Measurements from ENCODE around the gene TMEM143.

Gene TMEM143

DNA sequence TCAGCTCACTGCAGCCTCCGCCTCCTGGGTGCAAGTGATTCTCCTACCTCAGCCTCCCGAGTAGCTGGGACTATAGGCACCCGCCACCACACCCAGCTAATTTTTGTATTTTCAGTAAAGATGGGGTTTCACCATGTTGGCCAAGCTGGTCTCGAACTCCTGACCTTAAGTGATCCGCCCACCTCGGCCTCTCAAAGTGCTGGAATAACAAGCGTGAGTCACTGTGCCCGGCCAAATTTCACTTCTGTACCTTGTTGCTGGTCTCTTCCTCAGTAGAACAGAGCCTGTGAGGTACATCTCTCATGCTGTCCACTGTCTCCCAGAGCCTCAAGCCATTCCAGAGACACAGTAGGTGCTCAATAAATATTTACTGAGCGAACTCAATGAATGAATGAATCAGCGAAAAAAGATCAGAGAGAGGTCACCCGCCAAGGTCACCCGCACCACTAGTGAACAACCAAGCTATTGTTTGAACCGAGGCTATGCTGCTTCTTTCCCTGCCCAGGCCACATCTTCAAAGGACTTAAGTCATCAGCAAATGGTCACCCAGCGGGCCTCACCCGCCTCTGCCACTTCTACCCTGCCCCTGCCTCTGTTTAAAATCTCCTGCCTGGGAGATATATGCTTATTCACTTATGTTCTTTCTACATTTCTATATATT lies 9.3 kb downstream of the TMEM143 start:
- no peak for DNase-seq

DNA sequence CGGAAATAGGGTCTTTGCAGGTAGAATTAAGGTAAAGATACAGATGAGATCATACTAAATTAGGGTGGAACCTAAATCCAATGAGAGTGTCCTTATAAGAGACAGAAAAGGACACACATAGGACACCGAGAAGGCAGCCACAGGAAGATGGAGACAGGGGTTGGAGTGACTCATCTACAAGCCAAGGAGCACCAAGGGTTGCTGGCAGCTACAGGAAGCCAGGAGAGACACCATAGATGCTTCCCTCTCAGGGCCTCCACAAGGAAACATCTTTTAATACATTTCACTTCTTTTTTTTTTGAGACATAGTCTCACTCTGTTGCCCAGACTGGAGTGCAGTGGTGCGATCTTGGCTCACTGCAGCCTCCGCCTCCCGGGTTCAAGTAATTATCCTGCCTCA lies 10.1 kb downstream of the TMEM143 start:
- no peak for DNase-seq

DNA sequence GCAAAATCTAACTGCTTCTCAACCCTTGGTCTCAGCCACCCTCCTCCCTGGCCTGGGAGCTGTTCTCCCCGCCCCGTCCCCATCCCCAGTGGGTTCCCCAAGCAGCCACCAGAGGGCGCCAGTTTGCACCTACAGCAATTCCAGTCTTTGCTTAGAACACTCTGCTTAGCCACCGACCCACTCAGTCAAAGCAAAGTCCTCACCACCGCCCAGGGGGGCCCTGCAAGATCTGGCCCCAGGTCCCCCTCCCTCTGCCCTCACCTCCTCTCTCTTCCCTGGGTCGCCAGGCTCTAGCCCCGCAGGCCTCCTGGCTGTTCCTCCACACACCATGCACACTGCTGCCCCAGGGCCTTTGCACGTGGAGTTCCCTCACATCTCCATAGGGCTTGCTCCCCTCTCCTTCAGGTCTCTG lies 12.4 kb downstream of the TMEM143 start:
- peak; percentile 44 to 46 for DNase-seq

DNA sequence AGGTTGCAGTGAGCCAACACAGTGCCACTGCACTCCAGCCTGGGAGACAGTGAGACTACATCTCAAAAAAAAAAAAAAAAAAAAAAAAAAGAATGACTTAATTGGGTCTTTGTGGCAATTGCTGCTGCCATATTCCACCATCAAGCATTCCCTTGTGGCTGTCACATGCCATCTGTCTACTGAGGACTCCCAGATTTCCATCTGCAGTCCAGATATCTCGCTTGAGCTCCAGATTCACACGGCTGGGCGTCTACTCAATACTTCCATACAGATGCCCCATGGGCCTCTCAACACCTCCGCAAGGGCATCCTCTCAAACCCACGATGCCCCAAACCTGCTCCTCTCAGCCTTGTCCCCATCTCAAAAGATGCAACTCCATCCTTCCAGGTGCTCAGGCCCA lies 12.9 kb downstream of the TMEM143 start:
- no peak for DNase-seq

DNA sequence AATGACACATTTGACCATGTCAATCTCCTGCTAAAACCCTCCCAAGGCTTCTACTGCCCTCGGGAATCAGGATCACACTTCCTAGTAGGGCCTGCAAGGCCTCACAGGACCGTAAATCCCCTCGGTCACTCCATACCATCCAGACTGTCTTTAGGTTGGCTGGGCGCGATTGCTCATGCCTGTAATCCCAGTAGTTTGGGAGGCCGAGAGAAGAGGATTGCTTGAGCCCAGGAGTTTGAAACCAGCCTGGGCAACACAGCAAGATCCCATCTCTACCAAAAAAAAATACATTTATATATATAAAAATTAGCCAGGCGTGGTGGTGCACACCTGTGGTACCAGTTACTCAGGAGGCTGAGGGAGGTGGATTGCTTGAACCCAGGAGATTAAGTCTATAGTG lies 15.0 kb downstream of the TMEM143 start:
- no peak for DNase-seq

DNA sequence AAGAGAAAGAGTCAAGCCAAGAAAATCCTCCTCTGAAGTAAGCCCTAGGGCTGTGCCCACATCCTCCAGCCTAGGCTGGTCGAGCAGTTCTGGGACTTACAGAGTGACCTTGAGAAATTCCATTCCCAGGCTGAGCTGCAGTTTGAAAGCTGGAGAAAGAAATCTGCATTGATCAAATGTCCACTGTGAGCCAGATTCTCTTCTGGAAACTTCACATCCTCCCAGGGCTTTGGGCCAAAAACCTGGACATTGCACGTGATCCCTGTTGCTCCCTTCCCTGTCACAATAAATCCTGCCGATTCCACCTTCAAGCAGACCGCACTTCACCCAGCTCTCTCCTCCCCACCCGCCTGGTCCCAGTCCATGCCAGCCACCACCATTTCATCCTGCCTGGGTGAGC lies 15.7 kb downstream of the TMEM143 start:
- DNase-seq = no peak

DNA sequence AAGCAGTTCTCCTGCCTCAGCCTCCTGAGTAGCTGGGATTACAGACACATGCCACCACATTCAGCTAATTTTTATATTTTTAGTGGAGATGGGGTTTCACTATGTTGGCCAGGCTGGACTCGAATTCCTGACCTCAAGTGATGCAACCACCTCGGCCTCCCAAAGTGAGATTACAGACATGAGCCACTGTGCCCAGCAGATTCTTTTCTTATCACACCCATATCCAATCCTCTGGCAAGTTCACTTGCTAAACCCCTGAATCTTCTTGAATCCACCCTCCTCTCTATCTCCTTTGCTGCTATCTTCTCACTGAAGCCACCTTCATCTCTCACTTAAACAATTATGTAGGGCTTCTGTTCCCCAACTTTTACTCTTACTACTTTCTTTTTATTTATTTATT lies 17.5 kb downstream of the TMEM143 start:
- no peak for DNase-seq

DNA sequence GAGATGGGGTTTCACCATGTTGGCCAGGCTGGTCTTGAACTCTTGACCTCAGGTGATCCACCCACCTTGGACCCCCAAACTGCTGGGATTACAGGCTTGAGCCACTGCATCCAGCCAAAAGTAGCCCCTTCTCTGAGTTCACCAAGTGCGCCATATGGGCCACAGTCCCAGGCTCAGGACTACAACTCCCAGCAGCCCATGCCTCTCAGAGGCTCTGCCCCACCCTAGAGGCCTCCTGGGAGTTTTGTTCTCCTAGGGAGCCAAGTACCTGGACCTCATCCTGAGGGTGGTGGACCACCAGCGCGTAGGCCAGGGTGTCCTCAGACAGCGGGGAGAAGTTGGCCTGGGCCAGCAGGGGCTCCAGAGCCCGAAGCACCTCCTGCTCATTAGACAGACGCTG lies 18.8 kb downstream of the TMEM143 start:
- DNase-seq = no peak

DNA sequence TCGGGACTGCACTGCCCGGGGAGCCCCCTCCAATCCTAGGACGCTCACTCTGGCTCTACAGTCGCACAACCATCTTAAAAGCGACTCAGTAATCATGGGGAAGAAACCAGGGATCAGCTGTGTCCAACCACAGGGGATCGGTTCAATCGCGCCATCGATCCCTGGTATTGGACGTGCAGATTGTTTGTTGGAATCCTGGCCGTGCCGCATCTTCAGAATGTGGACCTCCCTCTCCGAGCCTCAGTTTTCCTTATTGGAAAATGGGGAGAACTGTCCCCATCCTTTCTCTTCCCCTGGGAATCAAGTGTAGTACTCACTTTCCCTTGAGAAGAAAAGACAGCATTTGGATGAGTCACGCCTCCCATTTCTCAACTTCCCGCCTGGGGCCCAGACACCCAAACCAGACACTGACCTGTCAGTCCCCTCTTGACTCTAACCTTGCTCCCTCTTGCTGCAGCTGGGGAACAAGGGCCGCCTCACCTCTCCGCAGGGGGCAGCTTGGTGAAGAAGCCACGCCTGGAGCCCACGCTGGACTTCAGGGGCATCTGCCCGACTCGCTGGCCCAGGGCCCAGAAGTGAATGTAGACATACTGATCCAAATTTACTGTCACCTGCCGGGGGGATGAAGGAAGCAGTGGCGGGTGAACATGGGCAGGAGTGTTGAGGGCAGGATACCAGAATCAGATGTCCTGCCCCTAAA lies 20.7 kb downstream of the TMEM143 start:
- DNase-seq = no peak

DNA sequence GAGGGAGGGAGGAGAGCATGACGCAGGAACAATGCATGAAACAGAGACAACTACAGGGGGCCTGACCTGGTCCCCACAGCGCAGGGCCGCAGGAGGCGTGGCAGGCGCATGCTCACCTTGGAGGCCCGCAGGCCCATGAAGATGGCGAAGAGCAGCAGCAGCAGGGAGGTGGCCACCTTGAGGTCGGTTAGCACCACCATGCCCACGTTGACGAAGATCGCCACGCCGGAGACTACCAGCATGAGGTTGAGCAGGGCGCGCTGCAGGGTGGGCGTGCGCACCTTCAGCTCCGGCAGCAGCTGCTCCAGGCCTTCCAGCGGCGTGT lies 21.4 kb downstream of the TMEM143 start:
- no peak for DNase-seq

DNA sequence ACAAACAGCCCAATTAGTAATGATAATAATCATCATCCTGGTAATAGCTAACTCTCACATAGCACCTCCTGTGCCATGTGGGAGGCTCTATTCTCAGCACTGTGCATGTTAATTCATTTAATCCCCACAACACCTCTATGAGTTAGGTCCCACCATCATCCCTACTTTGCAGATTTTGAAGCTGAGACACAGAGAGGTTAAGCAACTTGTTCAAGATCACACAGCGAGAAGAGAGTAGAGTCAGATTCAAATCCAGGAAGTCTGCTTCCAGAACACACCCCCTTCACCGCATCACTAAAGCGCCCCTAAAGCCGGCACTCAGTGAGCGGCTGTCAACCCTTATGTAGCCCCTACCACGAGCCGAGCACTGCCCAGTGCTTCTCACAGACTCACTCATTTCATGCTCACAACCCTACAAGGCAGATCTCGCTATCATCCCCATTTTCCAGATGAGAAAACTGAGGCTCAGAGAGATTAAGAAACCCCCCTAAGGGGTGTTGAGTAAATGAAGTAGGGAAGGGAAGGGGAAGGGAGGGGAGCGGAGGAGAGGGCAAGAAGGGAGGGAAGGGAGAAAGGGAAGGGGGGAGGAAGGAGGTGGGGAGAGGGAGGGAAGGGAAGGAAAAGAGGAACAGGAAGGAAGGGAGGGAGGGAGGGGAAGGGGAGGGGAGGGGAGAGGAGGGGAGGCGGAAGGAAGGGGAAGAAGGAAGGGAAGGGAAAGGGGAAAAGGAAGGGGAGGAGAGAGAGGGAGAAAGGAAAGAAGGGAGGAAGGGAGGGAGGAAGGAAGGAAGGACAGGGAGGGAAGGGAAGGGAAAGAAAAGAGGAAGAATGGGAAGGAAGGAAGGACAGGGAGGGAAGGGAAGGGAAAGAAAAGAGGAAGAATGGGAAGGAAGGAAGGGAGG lies 22.0 kb downstream of the TMEM143 start:
- no peak for DNase-seq

DNA sequence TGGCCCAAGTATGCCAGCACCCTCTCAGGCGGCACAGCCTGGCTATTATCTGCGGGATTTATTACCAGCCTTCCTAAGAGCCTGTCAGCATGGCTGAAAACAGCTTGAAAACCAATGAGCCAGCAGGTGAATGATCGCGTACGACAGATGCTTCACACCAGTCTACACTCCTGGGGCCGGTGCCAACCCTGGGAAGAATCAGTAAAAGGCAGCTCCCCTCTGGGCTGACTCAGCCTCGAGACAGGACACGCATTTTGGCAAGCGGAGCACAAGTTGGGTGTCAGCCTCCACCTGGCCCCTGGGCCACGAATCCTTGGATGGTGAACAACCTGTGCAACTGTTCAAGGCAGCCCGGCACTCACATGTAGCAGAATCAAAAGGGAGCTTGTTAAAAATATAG lies 22.7 kb downstream of the TMEM143 start:
- no peak for DNase-seq

DNA sequence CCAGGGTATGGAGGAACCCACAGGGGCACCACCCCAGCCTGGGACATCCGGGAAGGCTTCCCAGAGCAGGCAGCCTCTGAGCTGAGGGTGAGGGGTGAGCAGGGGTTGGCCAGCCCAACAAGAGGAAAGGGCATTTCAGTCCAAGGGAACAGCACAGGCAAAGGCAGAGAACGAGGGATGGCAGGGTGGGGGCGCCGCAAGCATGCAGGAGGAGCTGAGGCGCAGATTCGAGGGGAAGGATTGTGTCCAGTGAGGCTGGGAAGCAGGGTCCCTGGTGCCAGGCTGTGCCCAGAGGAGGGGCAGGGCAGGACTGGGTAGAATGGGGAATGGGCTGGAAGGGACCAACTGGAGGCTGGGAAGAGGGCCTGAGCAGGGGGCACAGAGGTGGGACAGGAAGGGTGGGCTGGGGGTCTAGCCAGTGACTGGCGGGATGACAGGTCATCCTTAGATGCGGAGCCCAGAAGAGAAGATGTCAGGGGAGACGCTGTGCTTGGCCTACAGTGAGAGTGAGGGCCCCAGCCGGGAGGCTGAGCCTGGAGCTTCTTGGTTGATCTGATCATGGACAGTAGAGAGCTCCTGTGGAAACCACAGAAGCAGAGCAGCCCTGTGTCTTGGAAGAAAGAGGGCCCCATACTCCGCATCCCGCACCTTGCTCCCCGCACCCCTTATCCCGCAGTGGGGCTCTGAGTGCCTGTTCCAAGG lies 24.8 kb downstream of the TMEM143 start:
- DNase-seq = no peak

DNA sequence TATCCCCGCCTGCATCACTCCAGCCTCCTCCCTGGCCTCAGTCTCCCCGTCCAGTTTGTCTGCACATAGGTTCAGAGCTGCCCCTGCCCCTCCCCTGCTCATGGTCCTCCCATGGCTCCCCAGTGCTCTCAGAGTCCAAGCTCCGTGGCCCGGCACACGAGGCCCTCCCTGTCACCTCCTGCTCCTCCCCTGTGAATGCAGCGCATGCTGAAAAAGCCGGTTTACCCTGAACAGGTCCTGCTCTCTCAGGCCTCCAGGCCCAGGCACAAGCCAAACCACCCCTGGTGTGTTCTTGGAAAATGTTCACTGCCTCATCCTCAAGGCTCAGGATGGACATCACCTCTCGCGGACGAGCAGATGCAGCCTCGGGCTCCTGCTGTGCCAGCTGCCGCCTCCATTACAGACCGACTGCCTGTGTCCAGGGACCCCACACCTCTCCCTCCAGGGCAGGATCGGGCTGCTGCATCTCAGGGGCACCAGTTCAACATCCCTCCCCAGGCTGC lies 25.4 kb downstream of the TMEM143 start:
- DNase-seq = no peak

DNA sequence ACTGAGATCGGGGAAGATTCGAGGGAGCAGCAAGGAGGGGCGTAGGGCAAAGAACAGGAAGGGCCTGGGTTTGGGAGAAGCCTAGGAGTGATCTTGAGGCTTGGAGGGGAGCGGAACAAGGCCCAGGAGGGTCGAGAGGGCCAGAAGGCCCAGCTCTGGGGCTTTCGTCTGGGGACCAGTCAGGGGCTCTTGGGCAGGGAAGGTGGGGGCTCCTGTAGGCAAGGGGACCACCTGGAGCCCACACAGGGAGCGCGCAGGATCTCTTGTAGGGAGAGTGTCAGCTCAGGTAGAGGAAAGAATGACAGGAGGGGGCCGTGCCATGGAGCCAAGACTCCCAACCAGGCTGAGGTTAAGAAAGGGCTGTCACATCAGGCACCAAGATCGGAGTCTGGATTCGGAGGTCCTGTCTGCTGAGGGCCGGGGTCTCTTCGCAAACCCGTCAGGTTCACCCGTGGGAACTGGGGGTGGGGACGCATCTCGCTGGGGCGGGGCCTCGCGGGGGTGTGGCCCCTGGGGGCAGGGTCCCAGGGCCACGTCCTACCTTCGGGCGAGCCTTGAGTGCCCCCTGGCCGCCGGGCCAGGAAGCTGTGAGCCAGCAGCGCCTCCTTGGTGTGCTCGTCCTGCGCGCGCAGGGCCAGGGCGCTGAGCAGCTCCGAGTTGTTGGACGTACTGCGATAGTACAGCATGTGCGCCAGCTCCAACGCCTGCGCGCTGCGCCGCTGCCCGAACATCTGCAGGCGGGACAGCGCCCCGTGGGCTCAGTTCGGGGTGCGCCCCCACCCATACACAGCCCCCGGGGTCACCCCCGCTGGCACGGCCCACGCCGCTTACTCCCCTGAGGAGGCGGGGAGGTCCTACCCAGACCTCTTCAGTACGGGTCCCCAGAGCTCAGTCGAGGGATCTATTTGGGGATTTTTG lies 30.0 kb downstream of the TMEM143 start:
- DNase-seq = peak; percentile 83 to 90

DNA sequence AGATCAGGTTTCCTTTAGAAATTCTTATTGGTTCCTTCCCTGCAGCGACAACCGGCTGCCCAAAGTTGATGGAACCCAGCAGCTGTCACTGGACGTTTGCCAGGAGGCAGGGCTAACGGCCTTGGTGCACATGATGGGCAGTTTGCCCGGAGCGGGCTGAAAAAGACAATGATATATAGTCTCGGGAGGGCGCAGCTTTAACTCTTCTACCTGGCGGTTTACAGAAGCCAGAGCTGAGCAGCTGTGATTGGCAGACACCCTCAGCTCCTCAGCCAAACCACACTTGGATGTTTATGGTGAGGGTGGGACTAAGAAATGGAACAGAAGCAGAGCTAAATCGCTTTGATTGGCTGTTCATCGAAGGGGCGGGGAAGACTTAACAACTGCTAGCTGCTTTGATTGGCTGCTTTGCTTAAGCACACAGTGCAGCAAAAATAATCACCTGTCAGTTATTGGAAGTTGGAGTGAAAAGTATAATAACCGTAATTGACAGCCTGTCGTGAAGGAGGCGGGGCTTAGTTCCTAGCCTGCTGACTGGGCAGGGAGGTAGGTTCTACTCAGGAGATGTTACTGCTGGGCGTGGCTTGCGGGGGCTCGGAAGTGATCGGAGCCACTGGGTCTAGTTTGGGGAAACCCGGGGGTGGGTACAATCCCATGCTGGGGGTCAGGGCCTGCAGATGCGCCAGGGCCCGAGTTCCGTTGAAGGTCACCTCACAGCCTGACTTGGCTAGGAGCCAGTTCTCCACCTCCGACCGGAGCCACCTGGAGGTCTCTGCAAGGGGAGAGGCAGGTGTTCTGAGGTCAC lies 30.9 kb downstream of the TMEM143 start:
- peak; percentile 98 to 99 for DNase-seq

DNA sequence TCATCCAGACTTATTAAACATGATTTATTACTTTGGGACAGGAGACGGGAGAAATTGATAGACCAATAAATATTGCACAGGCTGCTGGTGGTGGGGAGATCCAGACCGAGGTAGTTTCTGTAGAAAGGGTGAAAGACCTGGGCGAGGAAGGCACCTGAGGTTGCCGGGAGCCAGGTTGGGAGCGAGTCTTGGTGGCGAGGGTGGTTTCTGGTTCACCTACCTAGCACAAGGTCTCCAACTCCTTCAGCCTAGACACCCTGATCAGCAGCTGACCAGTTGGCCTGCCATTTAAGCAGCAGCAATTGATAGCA lies 31.4 kb downstream of the TMEM143 start:
- DNase-seq = no peak

DNA sequence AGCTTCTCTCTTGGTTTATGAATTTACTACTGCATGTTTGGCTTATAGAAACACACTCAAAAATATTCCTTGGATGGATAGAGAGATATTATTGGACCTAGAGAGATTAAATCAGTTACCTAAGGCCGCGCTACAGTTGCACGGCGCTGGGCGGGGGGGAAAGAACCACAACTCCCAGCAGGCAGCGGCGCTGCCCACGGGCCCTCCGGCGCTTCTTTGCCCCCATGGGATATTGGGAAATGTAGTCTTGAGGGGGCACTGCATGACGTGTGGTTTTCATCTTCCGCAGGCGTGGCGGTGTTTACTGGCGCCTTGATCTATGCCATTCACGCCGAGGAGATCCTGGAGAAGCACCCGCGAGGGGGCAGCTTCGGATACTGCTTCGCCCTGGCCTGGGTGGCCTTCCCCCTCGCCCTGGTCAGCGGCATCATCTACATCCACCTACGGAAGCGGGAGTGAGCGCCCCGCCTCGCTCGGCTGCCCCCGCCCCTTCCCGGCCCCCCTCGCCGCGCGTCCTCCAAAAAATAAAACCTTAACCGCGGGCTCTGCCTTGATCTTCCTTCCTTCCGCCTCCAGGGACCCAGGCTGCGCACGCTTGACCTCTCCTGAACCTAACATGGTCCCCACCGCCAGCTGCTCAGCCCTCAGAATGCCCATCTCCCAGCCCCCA lies 33.6 kb downstream of the TMEM143 start:
- DNase-seq = peak; percentile 56 to 66

DNA sequence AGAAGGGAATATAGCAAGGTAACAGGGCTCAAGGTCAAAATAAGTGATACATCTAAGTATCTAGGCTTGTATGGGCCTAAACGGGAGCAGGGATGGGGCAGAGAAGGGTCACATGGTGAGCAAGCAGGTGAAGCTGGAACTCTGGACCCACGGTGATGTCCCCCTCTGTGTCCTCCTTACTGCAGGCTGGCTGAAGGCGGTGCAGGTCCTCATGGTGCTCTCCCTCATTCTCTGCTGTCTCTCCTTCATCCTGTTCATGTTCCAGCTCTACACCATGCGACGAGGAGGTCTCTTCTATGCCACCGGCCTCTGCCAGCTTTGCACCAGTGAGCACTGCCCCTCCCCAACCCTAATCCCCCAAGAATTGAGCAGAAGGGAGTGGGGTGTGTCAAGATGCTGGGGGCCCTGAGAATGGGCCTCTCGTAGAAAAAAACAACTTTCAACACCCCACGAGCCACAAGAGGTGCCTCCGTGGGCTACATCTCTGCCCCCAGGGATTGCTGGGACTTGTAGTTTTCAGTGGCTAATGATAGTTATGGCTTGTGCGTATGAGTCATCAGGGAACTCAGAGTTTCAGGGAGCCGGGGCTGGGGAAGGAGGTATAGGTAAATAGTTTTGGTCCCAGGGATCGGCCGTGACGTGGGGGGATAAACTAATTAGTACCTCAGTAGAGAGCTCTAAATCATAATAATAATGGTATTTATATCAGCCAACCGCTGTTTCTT lies 34.4 kb downstream of the TMEM143 start:
- no peak for DNase-seq

Data from AML-193 (cell line).